Hindlimb muscle (tissue), 1 donor: ENCODE measurements around the gene STAP2. TPM values are rescaled to one million over a fixed set of nuclear protein-coding genes. Genes with fewer than 3 reads are reported as not detected.
"Not testable (repeated sequence)": the region's sequence is repeated elsewhere in the genome, so short reads cannot be mapped to it uniquely, and the experiment has no call there.

ENCODE experiments used
- DNase-seq: peaks from one replicate; pipeline ENCODE4 v3.0.0-alpha.2; 2013
- polyA plus RNA-seq: library from polyadenylated mRNA; unstranded; fragments of 120-200 nt; gene quantifications from one replicate; pipeline ENCODE4 v1.2.1, GENCODE V29; 2013; ENCODE audit not compliant: insufficient read length

STAP2 gene
- polyA plus RNA-seq, 1 donor: 5.9 TPM

- no peak for DNase-seq
These were observed 40.5 kb downstream of the STAP2 start for GRCh38 chr19:4297901-4298809.

GRCh38 chr19:4295972-4296771, 42.5 kb downstream of the STAP2 start:
- peak; percentile 39 for DNase-seq

GRCh38 chr19:4294389-4294788, 44.2 kb downstream of the STAP2 start:
- no peak for DNase-seq

GRCh38 chr19:4292515-4292914, 46.1 kb downstream of the STAP2 start:
- DNase-seq: no peak

- DNase-seq: no peak
These were observed 47.4 kb downstream of the STAP2 start for GRCh38 chr19:4291184-4291732.

- DNase-seq: no peak
These were observed 50.4 kb downstream of the STAP2 start for GRCh38 chr19:4288091-4288777.

GRCh38 chr19:4286141-4286540, 52.5 kb downstream of the STAP2 start:
- not testable (repeated sequence) for DNase-seq

GRCh38 chr19:4284974-4285373, 53.7 kb downstream of the STAP2 start:
- DNase-seq: no peak

GRCh38 chr19:4284176-4284958, 54.3 kb downstream of the STAP2 start:
- no peak for DNase-seq

GRCh38 chr19:4279530-4280422, 58.9 kb downstream of the STAP2 start:
- no peak for DNase-seq

- no peak for DNase-seq
These were observed 59.4 kb downstream of the STAP2 start for GRCh38 chr19:4279267-4279529.

GRCh38 chr19:4278419-4279266, 60.0 kb downstream of the STAP2 start, which contains the start of gene SHD:
Gene SHD (plus strand): TSS chr19:4279266. CDS start chr19:4280064, 798 bp downstream.
- DNase-seq: peak; percentile 54

- DNase-seq: no peak
These were observed 60.6 kb downstream of the STAP2 start for GRCh38 chr19:4278010-4278409.

GRCh38 chr19:4277191-4277696, 61.4 kb downstream of the STAP2 start:
- DNase-seq: no peak

- DNase-seq: not testable (repeated sequence)
These were observed 64.3 kb downstream of the STAP2 start for GRCh38 chr19:4274321-4274686.
